HepG2 (cell line): ENCODE results near the gene FAAP20. TPM values are rescaled to one million over a fixed set of nuclear protein-coding genes. Genes with fewer than 3 reads are reported as not detected.
A peak's percentile ranks its signal among the peaks of the same experiment; 100 is the strongest.

Experiments used
- ATAC-seq: fragments of 200-7000 bp; cut with Tn5 transposase; 3 replicates; pipeline ENCODE4 v1.9.1; 2020; ENCODE audit warnings: mild to moderate bottlenecking, moderate library complexity
- BruUV-seq: library from RNA; stranded (reverse); fragments of 400-500 nt; replicated peaks from 2 replicates; lab custom pipeline; 2021; lab: Mats Ljungman, UMichigan
- CTCF ChIA-PET: fragments of 300-600 bp; formaldehyde crosslinking; extraction: SDS; loops from one replicate; lab custom pipeline; 2021; ENCODE audit warnings: low total read pairs, inconsistent platforms, low intra/inter-chr PET ratio; lab: Yijun Ruan, JAX
- POLR2A ChIA-PET: fragments of 350-600 bp; sonication (Branson Sonifier 250); formaldehyde crosslinking; loops from one replicate; lab custom pipeline; 2020; ENCODE audit warnings: antibody characterized with exemption, inconsistent platforms; lab: Yijun Ruan, JAX
- DNase-seq: peaks from one replicate; pipeline ENCODE4 v3.0.0-alpha.2; 2015; ENCODE audit warnings: low spot score
- FAIRE-seq: peaks from 3 replicates; lab custom pipeline; 2011; peaks lifted over from hg19 to GRCh38; lab: Jason Lieb, UNC
- H2AFZ ChIP-seq: one replicate; pipeline ENCODE4 v1.6.1; 2011; ENCODE audit warnings: low read length, inconsistent platforms
- H3K27ac ChIP-seq: fragments of 300-600 bp; 3 replicates; pipeline ENCODE4 v1.8.0; 2011; ENCODE audit warnings: mixed run types, mild to moderate bottlenecking, mixed read lengths, low read length, inconsistent platforms; ENCODE audit not compliant: insufficient read depth; ENCODE audit errors: extremely low read length
- H3K27me3 ChIP-seq, 2 experiments: fragments of 200-600 bp in 1 of 2; 2 replicates in 1 of 2; 3 replicates in 1 of 2; pipeline versions ENCODE4 v1.6.0 to v1.8.0; 2011; ENCODE audit warnings: low read length in 2 of 2, mild to moderate bottlenecking in 2 of 2, moderate library complexity in 2 of 2, inconsistent platforms in 1 of 2; ENCODE audit not compliant: insufficient read depth in 2 of 2, control insufficient read depth in 1 of 2
- H3K36me3 ChIP-seq, 2 experiments: fragments of 200-600 bp in 1 of 2; replicated peaks in 1 of 2; 2 replicates in 1 of 2; 3 replicates in 1 of 2; pipeline versions ENCODE4 v1.5.1 to v1.8.0; 2011; ENCODE audit warnings: low read length in 2 of 2, inconsistent platforms in 1 of 2; ENCODE audit not compliant: insufficient read depth in 2 of 2, control insufficient read depth in 1 of 2
- H3K4me1 ChIP-seq: 2 replicates; pipeline ENCODE4 v1.5.1; 2012; ENCODE audit warnings: low read length, inconsistent platforms; ENCODE audit not compliant: insufficient read depth
- H3K4me2 ChIP-seq: 2 replicates; pipeline ENCODE4 v1.6.0; 2011; ENCODE audit warnings: low read depth, low read length, inconsistent platforms
- H3K4me3 ChIP-seq, 3 experiments: fragments of 200-600 bp in 1 of 3; sonication (generic), shearing (Covaris generic) in 1 of 3; replicated peaks in 1 of 3; 2 replicates each; pipeline ENCODE4 v1.5.1; 2011 to 2016; ENCODE audit warnings: low read length in 3 of 3, inconsistent platforms in 2 of 3, low read depth in 2 of 3, mild to moderate bottlenecking in 2 of 3, control low read depth in 1 of 3, mixed read lengths in 1 of 3; ENCODE audit not compliant: insufficient read depth in 1 of 3
- H3K79me2 ChIP-seq: one replicate; pipeline ENCODE4 v1.6.1; 2011; ENCODE audit warnings: low read length, inconsistent platforms; ENCODE audit not compliant: insufficient read depth
- H3K9ac ChIP-seq: 2 replicates; pipeline ENCODE4 v1.6.0; 2011; ENCODE audit warnings: mild to moderate bottlenecking, low read depth, low read length, inconsistent platforms; ENCODE audit not compliant: insufficient read depth
- H3K9me3 ChIP-seq: 2 replicates; pipeline ENCODE4 v1.5.1; 2012; ENCODE audit warnings: mild to moderate bottlenecking, low read length
- H4K20me1 ChIP-seq: 2 replicates; pipeline ENCODE4 v1.6.0; 2011; ENCODE audit warnings: inconsistent platforms, mild to moderate bottlenecking, low read length, moderate library complexity; ENCODE audit not compliant: insufficient read depth
- ELF4 ChIP-seq: sonication (generic); formaldehyde crosslinking; IDR thresholded peaks from 2 replicates; pipeline ENCODE4 v1.5.0; 2020; ENCODE audit warnings: missing genetic modification reagents, mild to moderate bottlenecking, moderate library complexity, borderline replicate concordance
- ERF ChIP-seq: IDR thresholded peaks from 2 replicates; pipeline ENCODE4 v1.6.1; 2018; ENCODE audit warnings: missing biosample characterization, missing genetic modification reagents
- HNRNPLL ChIP-seq: fragments of 200-400 bp; formaldehyde crosslinking; IDR thresholded peaks from 2 replicates; pipeline ENCODE4 v1.6.1; 2017; ENCODE audit warnings: mild to moderate bottlenecking, low read depth, low read length; ENCODE audit not compliant: poor library complexity, severe bottlenecking
- IRF9 ChIP-seq: sonication (generic); formaldehyde crosslinking; IDR thresholded peaks from 2 replicates; pipeline ENCODE4 v1.8.0; 2022; ENCODE audit warnings: missing genetic modification reagents, mild to moderate bottlenecking, borderline replicate concordance
- MAX ChIP-seq: IDR thresholded peaks from 2 replicates; pipeline ENCODE4 v1.6.1; 2012; ENCODE audit warnings: inconsistent platforms
- MYC ChIP-seq: sonication (generic); formaldehyde crosslinking; IDR thresholded peaks from 2 replicates; pipeline ENCODE4 v1.9.0; 2021; ENCODE audit warnings: missing genetic modification reagents, borderline replicate concordance
- NR0B2 ChIP-seq: sonication (generic); formaldehyde crosslinking; IDR thresholded peaks from 2 replicates; pipeline ENCODE4 v1.4.0; 2020; ENCODE audit warnings: mild to moderate bottlenecking, missing genetic modification reagents
- PATZ1 ChIP-seq: sonication (generic); formaldehyde crosslinking; IDR thresholded peaks from 2 replicates; pipeline ENCODE4 v1.4.0; 2020; ENCODE audit warnings: missing genetic modification reagents
- UBTF ChIP-seq: sonication (generic); formaldehyde crosslinking; IDR thresholded peaks from 2 replicates; pipeline ENCODE4 v1.4.0; 2020; ENCODE audit warnings: mild to moderate bottlenecking, missing genetic modification reagents
- ZNF687 ChIP-seq: sonication (generic); formaldehyde crosslinking; IDR thresholded peaks from 2 replicates; pipeline ENCODE4 v1.5.1; 2020; ENCODE audit warnings: mild to moderate bottlenecking, missing genetic modification reagents, moderate library complexity
- WGBS: methylation state at CpG from one replicate; pipeline ENCODE4 v1.1.6; 2017; ENCODE audit warnings: low lambda C conversion rate; 5-methylcytosine and 5-hydroxymethylcytosine counted together
- in situ Hi-C: cut with HindIII; loops from 2 replicates; pipeline ENCODE4 v1.10.0; 2017; ENCODE audit warnings: low pct_unique_long_range_greater_than_20kb; ENCODE audit not compliant: extremely low pct_ligation_motif_present
- intact Hi-C: fragments of 100-400 bp; cut with micrococcal nuclease; formaldehyde crosslinking; loops from one replicate; pipeline ENCODE4 v1.10.0; 2022; ENCODE audit not compliant: unreplicated experiment
- polyA plus RNA-seq, 8 experiments: library from polyadenylated mRNA; depleted of rRNA in 3 of 8; stranded (reverse) in 7 of 8; unstranded in 1 of 8; fragments of >200 nt; fragmentation: Illumina TruSeq in 4 of 8; extraction: Trizol in 4 of 8; gene quantifications; 2 replicates each; pipeline versions ENCODE4 v1.2.1 to v1.2.3, GENCODE V29; 2011 to 2016; ENCODE audit warnings: low read depth in 4 of 8, missing spikeins in 1 of 8, mixed read lengths in 1 of 8; ENCODE audit not compliant: insufficient read depth in 1 of 8
- total RNA-seq, 5 experiments: library from RNA; depleted of rRNA; stranded (reverse); fragments of >200 nt; fragmentation: Illumina TruSeq; extraction: Trizol; gene quantifications; 2 replicates each; pipeline ENCODE4 v1.2.3, GENCODE V29; 2016; ENCODE audit warnings: low read depth in 1 of 5

Gene FAAP20
- total and polyA plus RNA-seq, 2 of the 13 experiments (the other 11 are each of a cell fraction or from before 2014, with no cell fraction given), result 9.6 to 10.8 TPM

GRCh38 chr1:2204415-2205190, 10.0 kb upstream of the FAAP20 start:
- no TSS peak for BruUV-seq
- WGBS, result 3% methylated on average over 6 of the region's 60 CpGs
- Histone ChIP-seq H3K79me2 (no peaks in the 10 kb centered on the region), H3K36me3 (no peaks in the 10 kb centered on the region), H3K27me3 (peaks cover 0 to 20% of the 10 kb centered on the region in 2 experiments; a peak in 4 of 5 replicates), H3K9ac (peak overlapping the region; percentile 69), H3K4me3 (peak overlapping the region; percentile 54 to 83 (median 60); a peak in 5 of 6 replicates), H2AFZ (no peak overlapping the region), H3K9me3 (no peaks in the 10 kb centered on the region), H3K27ac (peak overlapping the region; percentile 18), H3K4me1 (peaks cover 84% of the 10 kb centered on the region), H4K20me1 (no peaks in the 10 kb centered on the region), H3K4me2 (peak overlapping the region; percentile 90)
- ChIA-PET POLR2A (interaction anchor here (1.1 to 8.5 kb wide), 5 partner anchors 10 to 208 kb away, joined by 3 to 178 read pairs (median 5); partner anchors contain the start of genes FAAP20, MORN1, RER1 and SKI), CTCF (no interaction called here)
- intact Hi-C loops (no loop called here), in situ Hi-C loops (no loop called here)
- peak; percentile 57 for DNase-seq
- peak; percentile 32 for ATAC-seq
- no peak for FAIRE-seq
- TF ChIP-seq ELF4 (CRISPR knock-in tag) (no peak), UBTF (CRISPR knock-in tag) (0 out of 2 replicates have a peak, but pooled peaks have one; percentile 9), ZNF687 (CRISPR knock-in tag) (peak; percentile 67), NR0B2 (CRISPR knock-in tag) (peak; percentile 67; the same call in 1 of the 2 replicates), MYC (peak; percentile 56; the same call in 1 of the 2 replicates), MAX (0 out of 2 replicates have a peak, but pooled peaks have one; percentile 49), IRF9 (CRISPR knock-in tag) (peak; percentile 57; the same call in 1 of the 2 replicates), PATZ1 (CRISPR knock-in tag) (peak; percentile 50), ERF (peak; percentile 53), HNRNPLL (peak; percentile 18)
